Measurements from ENCODE around the gene INSYN1. TPM values are rescaled to one million over a fixed set of nuclear protein-coding genes. Genes with fewer than 3 reads are reported as not detected.

Gene INSYN1
- total RNA-seq, 4 donors from 2014 or later: 2.7 to 11.6 (median 7.7) TPM

GRCh38 chr15:73722425-73722824, 30.7 kb downstream of the INSYN1 start:
- H3K4me1 ChIP-seq: peaks cover 0 to 5% of the 10 kb centered on the region in 2 donors
- no peaks in the 10 kb centered on the region for H3K9me3 ChIP-seq
- no peaks in the 10 kb centered on the region for H3K36me3 ChIP-seq
- H3K4me3 ChIP-seq: no peak overlapping the region
- TF ChIP-seq CTCF (IDR thresholded peaks at IDR 0.05 in 4 of 5, conservative IDR thresholded peaks at IDR 0.05 in 1 of 5) (no peak), POLR2A (IDR thresholded peaks at IDR 0.05) (no peak)
- in situ Hi-C loops (cut with MboI; ENCODE audit: low sequenced_read_pairs in 4 of 4) (no loop called here), intact Hi-C loops (cut with DNase I; ENCODE audit: low total_unique reads) (no loop called here)
- ATAC-seq: no peak
- DNase-seq: no peak
- H3K27me3 ChIP-seq: no peaks in the 10 kb centered on the region
- H3K27ac ChIP-seq: no peak overlapping the region

GRCh38 chr15:73718694-73719093, 34.5 kb downstream of the INSYN1 start:
- Histone ChIP-seq H3K27ac (no peak overlapping the region), H3K27me3 (no peaks in the 10 kb centered on the region), H3K36me3 (peaks cover 0 to 5% of the 10 kb centered on the region in 2 donors), H3K9me3 (no peaks in the 10 kb centered on the region), H3K4me1 (peaks cover 0 to 8% of the 10 kb centered on the region in 2 donors), H3K4me3 (no peak overlapping the region)
- in situ Hi-C loops (cut with MboI; ENCODE audit: low sequenced_read_pairs in 4 of 4) (no loop called here), intact Hi-C loops (cut with DNase I; ENCODE audit: low total_unique reads) (no loop called here)
- TF ChIP-seq POLR2A (IDR thresholded peaks at IDR 0.05): no peak
- no peak for TF ChIP-seq CTCF (IDR thresholded peaks at IDR 0.05 in 4 of 5, conservative IDR thresholded peaks at IDR 0.05 in 1 of 5)
- DNase-seq (no peak), ATAC-seq (no peak)

DNA sequence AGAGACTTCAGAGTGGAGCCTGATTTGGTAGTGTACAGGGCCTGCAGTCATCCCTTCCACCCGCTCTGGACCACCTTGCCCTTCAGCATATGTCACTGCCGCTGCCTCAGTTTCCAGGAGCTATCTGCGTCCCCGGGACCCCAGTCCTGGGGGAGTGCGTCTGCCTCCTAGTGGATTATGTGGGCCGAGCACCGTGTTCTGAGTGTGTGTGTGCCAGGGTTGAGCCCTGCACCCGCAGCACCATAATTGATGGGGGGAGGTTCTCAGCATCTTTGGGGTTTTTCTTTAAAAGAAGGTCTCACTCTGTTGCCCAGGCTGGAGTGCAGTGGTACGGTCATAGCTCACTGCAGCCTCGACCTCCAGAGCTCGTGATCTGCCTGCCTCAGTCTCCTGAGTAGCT, 35.3 kb downstream of the INSYN1 start:
- no peak for TF ChIP-seq POLR2A (IDR thresholded peaks at IDR 0.05)
- peak in 1 of 5 experiments; percentile 10 for TF ChIP-seq CTCF (IDR thresholded peaks at IDR 0.05 in 4 of 5, conservative IDR thresholded peaks at IDR 0.05 in 1 of 5)
- intact Hi-C loops (cut with DNase I; ENCODE audit: low total_unique reads): no loop called here
- ATAC-seq (no peak), DNase-seq (no peak)
- no peak overlapping the region for H3K27ac ChIP-seq
- in situ Hi-C loops (cut with MboI; ENCODE audit: low sequenced_read_pairs in 4 of 4): no loop called here
- H3K4me3 ChIP-seq: no peak overlapping the region
- H3K36me3 ChIP-seq: peaks cover 0 to 14% of the 10 kb centered on the region in 2 donors
- H3K9me3 ChIP-seq: no peaks in the 10 kb centered on the region
- H3K4me1 ChIP-seq: peaks cover 0 to 8% of the 10 kb centered on the region in 2 donors
- H3K27me3 ChIP-seq: no peaks in the 10 kb centered on the region

DNA sequence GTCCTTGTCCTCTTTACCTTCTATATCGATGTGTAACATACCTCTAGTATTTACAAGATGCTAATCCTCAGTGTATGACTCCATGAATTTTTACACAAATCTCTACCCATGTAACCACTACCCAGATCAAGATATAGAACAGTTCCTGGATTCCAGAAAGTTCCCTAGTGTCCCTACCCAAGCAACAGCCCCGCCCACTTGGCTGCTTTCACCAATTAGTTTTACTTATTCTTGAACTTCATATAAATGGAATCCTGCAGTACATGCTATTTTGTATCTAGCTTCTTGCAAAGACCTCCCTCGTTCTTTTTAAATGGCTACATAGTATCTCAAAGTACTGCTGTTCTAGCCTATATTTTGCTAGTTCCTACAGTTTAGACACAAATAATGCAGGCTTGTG, 35.9 kb downstream of the INSYN1 start:
- TF ChIP-seq CTCF (IDR thresholded peaks at IDR 0.05 in 4 of 5, conservative IDR thresholded peaks at IDR 0.05 in 1 of 5): no peak
- no peak for TF ChIP-seq POLR2A (IDR thresholded peaks at IDR 0.05)
- no peak overlapping the region for H3K4me3 ChIP-seq
- H3K27ac ChIP-seq: no peak overlapping the region
- H3K36me3 ChIP-seq: peaks cover 0 to 18% of the 10 kb centered on the region in 2 donors
- peaks cover 0 to 8% of the 10 kb centered on the region in 2 donors for H3K4me1 ChIP-seq
- in situ Hi-C loops (cut with MboI; ENCODE audit: low sequenced_read_pairs in 4 of 4): no loop called here
- ATAC-seq (no peak), DNase-seq (no peak)
- intact Hi-C loops (cut with DNase I; ENCODE audit: low total_unique reads): no loop called here
- H3K27me3 ChIP-seq: no peaks in the 10 kb centered on the region
- no peaks in the 10 kb centered on the region for H3K9me3 ChIP-seq

DNA sequence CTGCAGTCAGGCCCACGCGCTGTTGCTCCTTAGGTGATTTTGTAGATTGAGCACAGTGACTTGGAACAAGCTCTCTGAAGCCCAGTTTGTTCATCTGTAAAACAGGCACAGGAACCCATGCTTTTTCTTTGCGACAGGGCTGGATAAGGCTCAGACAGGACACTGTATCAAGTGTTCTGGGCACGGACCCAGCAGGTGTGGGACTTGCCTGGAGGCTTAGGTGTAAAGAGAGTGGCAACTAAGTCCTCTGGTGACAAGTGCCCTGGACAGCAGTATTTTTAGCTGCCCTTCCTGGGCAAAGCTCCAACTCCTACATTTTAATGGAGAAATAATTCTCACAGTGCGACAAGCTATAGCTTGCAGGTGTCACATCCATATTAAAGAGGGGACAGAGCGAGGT, 36.7 kb downstream of the INSYN1 start:
- ATAC-seq (peak in 1 of 2 donors; percentile 44), DNase-seq (peak; percentile 16 to 56)
- H3K36me3 ChIP-seq: peaks cover 0 to 20% of the 10 kb centered on the region in 2 donors
- no peak overlapping the region for H3K4me3 ChIP-seq
- no peak overlapping the region for H3K27ac ChIP-seq
- TF ChIP-seq CTCF (IDR thresholded peaks at IDR 0.05 in 4 of 5, conservative IDR thresholded peaks at IDR 0.05 in 1 of 5) (no peak), POLR2A (IDR thresholded peaks at IDR 0.05) (no peak)
- H3K9me3 ChIP-seq: no peaks in the 10 kb centered on the region
- H3K4me1 ChIP-seq: peaks cover 0 to 8% of the 10 kb centered on the region in 2 donors
- intact Hi-C loops (cut with DNase I; ENCODE audit: low total_unique reads): no loop called here
- in situ Hi-C loops (cut with MboI; ENCODE audit: low sequenced_read_pairs in 4 of 4): no loop called here
- H3K27me3 ChIP-seq: no peaks in the 10 kb centered on the region
